PC-3 (cell line): ENCODE data around the gene RAI1. TPM values are rescaled to one million over a fixed set of nuclear protein-coding genes. Genes with fewer than 3 reads are reported as not detected.

Experiments used
- ATAC-seq: fragments of 200-7000 bp; cut with Tn5 transposase; 2 replicates; pipeline ENCODE4 v1.9.1; 2020; ENCODE audit warnings: mild to moderate bottlenecking, moderate library complexity
- BruUV-seq: library from RNA; stranded (reverse); fragments of 400-500 nt; replicated peaks from 2 replicates; lab custom pipeline; 2021; lab: Mats Ljungman, UMichigan
- CTCF ChIA-PET: fragments of 300-600 bp; sonication (Branson Sonifier 250); formaldehyde crosslinking; loops from one replicate; lab custom pipeline; 2022; ENCODE audit warnings: antibody characterized with exemption; lab: Charles Lee
- POLR2A ChIA-PET: fragments of 300-600 bp; sonication (Branson Sonifier 250); formaldehyde crosslinking; loops from one replicate; lab custom pipeline; 2022; ENCODE audit warnings: antibody characterized with exemption; ENCODE audit not compliant: unreplicated experiment; lab: Charles Lee
- DNase-seq: peaks from one replicate; pipeline ENCODE4 v3.0.0-alpha.2; 2015
- H2AFZ ChIP-seq: fragments of 300-600 bp; sonication (generic); 2 replicates; pipeline ENCODE4 v1.6.0; 2016; ENCODE audit warnings: antibody characterized with exemption, low read length
- H3F3A ChIP-seq: fragments of 300-600 bp; sonication (generic); one replicate; pipeline ENCODE4 v1.6.0; 2017; ENCODE audit warnings: antibody characterized with exemption, low read length, control low read depth, mild to moderate bottlenecking; ENCODE audit not compliant: unreplicated experiment
- H3K27ac ChIP-seq: fragments of 300-600 bp; sonication (generic); 2 replicates; pipeline ENCODE4 v1.5.1; 2016; ENCODE audit warnings: mild to moderate bottlenecking, low read length
- H3K27me3 ChIP-seq: fragments of 300-600 bp; sonication (generic); 2 replicates; pipeline ENCODE4 v1.6.1; 2016; ENCODE audit warnings: low read length, mixed read lengths
- H3K36me3 ChIP-seq: fragments of 300-600 bp; sonication (generic); 2 replicates; pipeline ENCODE4 v1.6.1; 2016; ENCODE audit warnings: low read depth, mixed run types, low read length, mixed read lengths
- H3K4me1 ChIP-seq: fragments of 300-600 bp; sonication (generic); 2 replicates; pipeline ENCODE4 v1.5.1; 2016; ENCODE audit warnings: low read length; ENCODE audit not compliant: insufficient read depth
- H3K4me2 ChIP-seq: fragments of 300-600 bp; sonication (generic); 2 replicates; pipeline ENCODE4 v1.6.0; 2016; ENCODE audit warnings: low read length
- H3K4me3 ChIP-seq: fragments of 300-600 bp; sonication (generic); 2 replicates; pipeline ENCODE4 v1.5.1; 2016; ENCODE audit warnings: mild to moderate bottlenecking, low read length, mixed read lengths
- H3K79me2 ChIP-seq: fragments of 300-600 bp; sonication (generic); 2 replicates; pipeline ENCODE4 v1.6.1; 2017; ENCODE audit warnings: low read length, mixed read lengths
- H3K9ac ChIP-seq: fragments of 300-600 bp; sonication (generic); 2 replicates; pipeline ENCODE4 v1.6.0; 2016; ENCODE audit warnings: mild to moderate bottlenecking, low read length
- H3K9me2 ChIP-seq: fragments of 300-600 bp; sonication (generic); replicated peaks from 2 replicates; pipeline ENCODE4 v1.6.1; 2016; ENCODE audit warnings: mixed run types, low read length, mixed read lengths
- H3K9me3 ChIP-seq: fragments of 300-600 bp; sonication (generic); 2 replicates; pipeline ENCODE4 v1.6.1; 2016; ENCODE audit warnings: low read length, mixed read lengths
- H4K20me1 ChIP-seq: fragments of 300-600 bp; sonication (generic); 2 replicates; pipeline ENCODE4 v1.6.1; 2016; ENCODE audit warnings: low read length, mixed read lengths
- CTCF ChIP-seq: fragments of 300-600 bp; sonication (generic); conservative IDR thresholded peaks from 2 replicates; pipeline ENCODE4 v1.5.1; 2017; ENCODE audit warnings: antibody characterized with exemption, low read depth, mild to moderate bottlenecking, low read length
- EZH2 ChIP-seq: fragments of 300-600 bp; sonication (generic); IDR thresholded peaks from one replicate; pipeline ENCODE4 v1.6.1; 2017; ENCODE audit warnings: antibody characterized with exemption, mild to moderate bottlenecking, low read length; ENCODE audit not compliant: unreplicated experiment
- EZH2phosphoT487 ChIP-seq: fragments of 300-600 bp; sonication (generic); IDR thresholded peaks from 2 replicates; pipeline ENCODE4 v1.6.1; 2018; ENCODE audit warnings: mild to moderate bottlenecking, antibody characterized with exemption, low read length, borderline replicate concordance
- intact Hi-C: fragments of 100-400 bp; cut with micrococcal nuclease; formaldehyde crosslinking; loops from 2 replicates; pipeline ENCODE4 v1.9.0; 2023
- total RNA-seq: library from RNA; depleted of rRNA; stranded (reverse); fragments of >200 nt; gene quantifications from 2 replicates; pipeline ENCODE4 v1.2.3, GENCODE V29; 2014

Gene RAI1
- total RNA-seq, 1 experiment from 2014 or later, result 33.0 TPM

- peaks cover 70% of the 10 kb centered on the region for H3K4me1 ChIP-seq
- no peak for DNase-seq
- H3K4me2 ChIP-seq, result peak overlapping the region; percentile 89
- H3K79me2 ChIP-seq, result peaks cover 54% of the 10 kb centered on the region
- H3K9ac ChIP-seq, result no peak overlapping the region
- no peaks in the 10 kb centered on the region for H3K27me3 ChIP-seq
- ChIA-PET CTCF (no interaction called here), POLR2A (no interaction called here)
- ATAC-seq, result no peak
- TF ChIP-seq EZH2phosphoT487, result no peak
- TF ChIP-seq CTCF, result no peak
- no peak for TF ChIP-seq EZH2
- peak overlapping the region; percentile 19; the same call in 1 of the 2 replicates for H3K4me3 ChIP-seq
- H3F3A ChIP-seq, result no peaks in the 10 kb centered on the region
- no TSS peak for BruUV-seq
- H3K9me2 ChIP-seq, result no peaks in the 10 kb centered on the region
- no peak overlapping the region for H2AFZ ChIP-seq
- peaks cover 33% of the 10 kb centered on the region for H3K36me3 ChIP-seq
- H4K20me1 ChIP-seq, result peaks cover 39% of the 10 kb centered on the region; the same call in 1 of the 2 replicates
- H3K9me3 ChIP-seq, result no peaks in the 10 kb centered on the region
- intact Hi-C loops, result no loop called here
- H3K27ac ChIP-seq, result peak overlapping the region; percentile 52
These were observed 139.4 kb downstream of the RAI1 start for GRCh38 chr17:17820463-17821158.

- no peaks in the 10 kb centered on the region for H3K27me3 ChIP-seq
- H4K20me1 ChIP-seq, result peaks cover 39% of the 10 kb centered on the region; the same call in 1 of the 2 replicates
- no TSS peak for BruUV-seq
- no peak for ATAC-seq
- DNase-seq, result no peak
- ChIA-PET CTCF (no interaction called here), POLR2A (no interaction called here)
- intact Hi-C loops, result no loop called here
- H3K9me2 ChIP-seq, result no peaks in the 10 kb centered on the region
- H3K36me3 ChIP-seq, result peaks cover 25% of the 10 kb centered on the region
- H3K79me2 ChIP-seq, result peaks cover 70% of the 10 kb centered on the region
- no peak overlapping the region for H2AFZ ChIP-seq
- H3F3A ChIP-seq, result no peaks in the 10 kb centered on the region
- H3K4me3 ChIP-seq, result peak overlapping the region; percentile 63
- TF ChIP-seq EZH2phosphoT487 (no peak), CTCF (no peak), EZH2 (no peak)
- peaks cover 84% of the 10 kb centered on the region for H3K4me1 ChIP-seq
- no peaks in the 10 kb centered on the region for H3K9me3 ChIP-seq
- H3K9ac ChIP-seq, result peak overlapping the region; percentile 60
- H3K27ac ChIP-seq, result peak overlapping the region; percentile 52
- peak overlapping the region; percentile 89 for H3K4me2 ChIP-seq
These were observed 140.9 kb downstream of the RAI1 start for GRCh38 chr17:17822189-17822588.

GRCh38 chr17:17822616-17823015 is 141.4 kb downstream of the RAI1 start:
- Histone ChIP-seq H3K79me2 (peaks cover 74% of the 10 kb centered on the region), H3K27me3 (no peaks in the 10 kb centered on the region), H4K20me1 (peaks cover 39% of the 10 kb centered on the region; the same call in 1 of the 2 replicates), H2AFZ (no peak overlapping the region), H3K9me3 (no peaks in the 10 kb centered on the region), H3K36me3 (peaks cover 23% of the 10 kb centered on the region), H3F3A (no peaks in the 10 kb centered on the region), H3K4me3 (peak overlapping the region; percentile 63), H3K9ac (peak overlapping the region; percentile 60), H3K9me2 (no peaks in the 10 kb centered on the region), H3K4me2 (peak overlapping the region; percentile 89), H3K4me1 (peaks cover 84% of the 10 kb centered on the region), H3K27ac (peak overlapping the region; percentile 49)
- no peak for TF ChIP-seq CTCF
- no peak for TF ChIP-seq EZH2phosphoT487
- TF ChIP-seq EZH2, result no peak
- BruUV-seq, result no TSS peak
- POLR2A ChIA-PET, result no interaction called here
- CTCF ChIA-PET, result interaction anchor here (0.6 kb wide), 1 partner anchor 136 kb away, joined by 3 read pairs; no protein-coding TSS in a partner anchor
- DNase-seq, result no peak
- intact Hi-C loops, result no loop called here
- ATAC-seq, result no peak
